CD4-positive, alpha-beta memory T cell (primary cell): ENCODE data around the gene LARP7. TPM values are rescaled to one million over a fixed set of nuclear protein-coding genes. Genes with fewer than 3 reads are reported as not detected.

Experiments used
- CTCF ChIA-PET: fragments of 350-600 bp; sonication (Branson Sonifier 250); formaldehyde crosslinking; loops from one replicate; lab custom pipeline; 2021; ENCODE audit warnings: inconsistent platforms; ENCODE audit not compliant: partially characterized antibody; lab: Charles Lee
- POLR2A ChIA-PET: fragments of 350-600 bp; sonication (Branson Sonifier 250); formaldehyde crosslinking; loops from one replicate; lab custom pipeline; 2021; ENCODE audit not compliant: partially characterized antibody; lab: Charles Lee
- DNase-seq, 5 donors: peaks; one replicate each; pipeline versions ENCODE4 v3.0.0 to v3.0.0-alpha.2; 2020 to 2022; ENCODE audit warnings: mixed read lengths in 1 of 5
- H3K27ac ChIP-seq: one replicate; pipeline ENCODE4 v1.7.0; 2013; ENCODE audit warnings: low read depth, low read length
- H3K27me3 ChIP-seq: 2 replicates; pipeline ENCODE4 v1.7.0; 2013; ENCODE audit warnings: mild to moderate bottlenecking, low read length, moderate library complexity; ENCODE audit not compliant: insufficient read depth
- H3K36me3 ChIP-seq: 2 replicates; pipeline ENCODE4 v1.7.0; 2013; ENCODE audit warnings: mild to moderate bottlenecking, low read length, moderate library complexity; ENCODE audit not compliant: insufficient read depth
- H3K4me1 ChIP-seq: 2 replicates; pipeline ENCODE4 v1.7.0; 2013; ENCODE audit warnings: mild to moderate bottlenecking, low read length, moderate library complexity; ENCODE audit not compliant: insufficient read depth
- H3K4me3 ChIP-seq, 2 donors: one replicate each; pipeline ENCODE4 v1.7.0; 2013; ENCODE audit warnings: low read length in 2 of 2, mild to moderate bottlenecking in 1 of 2
- H3K9me3 ChIP-seq, 2 donors: one replicate each; pipeline ENCODE4 v1.7.0; 2013; ENCODE audit warnings: low read length in 2 of 2, control low read depth in 1 of 2; ENCODE audit not compliant: control insufficient read depth in 1 of 2
- H3K27ac Mint-ChIP-seq, 7 donors: one replicate each; pipeline ENCODE4 v1.8.0; 2020 to 2021; ENCODE audit warnings: mixed read lengths in 7 of 7, mild to moderate bottlenecking in 6 of 7, inconsistent platforms in 3 of 7, moderate library complexity in 3 of 7
- H3K27me3 Mint-ChIP-seq, 2 donors: one replicate each; pipeline ENCODE4 v1.8.0; 2020 to 2021; ENCODE audit warnings: mixed read lengths in 2 of 2
- H3K36me3 Mint-ChIP-seq, 2 donors: one replicate each; pipeline ENCODE4 v1.8.0; 2020 to 2021; ENCODE audit warnings: mixed read lengths in 2 of 2, inconsistent platforms in 1 of 2, mild to moderate bottlenecking in 1 of 2
- H3K4me1 Mint-ChIP-seq, 4 donors: one replicate each; pipeline ENCODE4 v1.8.0; 2020 to 2021; ENCODE audit warnings: mixed read lengths in 4 of 4, mild to moderate bottlenecking in 1 of 4
- H3K4me3 Mint-ChIP-seq, 8 donors: one replicate each; pipeline ENCODE4 v1.8.0; 2020 to 2021; ENCODE audit warnings: mixed read lengths in 8 of 8, mild to moderate bottlenecking in 7 of 8, moderate library complexity in 6 of 8, inconsistent platforms in 3 of 8
- H3K9me3 Mint-ChIP-seq, 8 donors: one replicate each; pipeline ENCODE4 v1.8.0; 2020 to 2021; ENCODE audit warnings: mixed read lengths in 8 of 8, mild to moderate bottlenecking in 5 of 8, inconsistent platforms in 3 of 8, moderate library complexity in 1 of 8
- intact Hi-C: fragments of 100-400 bp; cut with micrococcal nuclease; formaldehyde crosslinking; loops from one replicate; pipeline ENCODE4 v1.15.1; 2023
- polyA plus RNA-seq, 2 donors: library from polyadenylated mRNA; unstranded; fragments of 300-500 nt; fragmentation: Illumina TruSeq; gene quantifications; one replicate each; pipeline ENCODE4 v1.2.3, GENCODE V29; 2021
- total RNA-seq, 2 experiments: library from RNA; stranded (reverse); gene quantifications; one replicate each; pipeline ENCODE4 v1.2.3, GENCODE V29; 2021

LARP7 gene
- total RNA-seq, result 10 to 100 TPM; 44.1 to 47.9 TPM
- polyA plus RNA-seq, result 10 to 100 TPM; 22.0 to 37.1 TPM

DNA sequence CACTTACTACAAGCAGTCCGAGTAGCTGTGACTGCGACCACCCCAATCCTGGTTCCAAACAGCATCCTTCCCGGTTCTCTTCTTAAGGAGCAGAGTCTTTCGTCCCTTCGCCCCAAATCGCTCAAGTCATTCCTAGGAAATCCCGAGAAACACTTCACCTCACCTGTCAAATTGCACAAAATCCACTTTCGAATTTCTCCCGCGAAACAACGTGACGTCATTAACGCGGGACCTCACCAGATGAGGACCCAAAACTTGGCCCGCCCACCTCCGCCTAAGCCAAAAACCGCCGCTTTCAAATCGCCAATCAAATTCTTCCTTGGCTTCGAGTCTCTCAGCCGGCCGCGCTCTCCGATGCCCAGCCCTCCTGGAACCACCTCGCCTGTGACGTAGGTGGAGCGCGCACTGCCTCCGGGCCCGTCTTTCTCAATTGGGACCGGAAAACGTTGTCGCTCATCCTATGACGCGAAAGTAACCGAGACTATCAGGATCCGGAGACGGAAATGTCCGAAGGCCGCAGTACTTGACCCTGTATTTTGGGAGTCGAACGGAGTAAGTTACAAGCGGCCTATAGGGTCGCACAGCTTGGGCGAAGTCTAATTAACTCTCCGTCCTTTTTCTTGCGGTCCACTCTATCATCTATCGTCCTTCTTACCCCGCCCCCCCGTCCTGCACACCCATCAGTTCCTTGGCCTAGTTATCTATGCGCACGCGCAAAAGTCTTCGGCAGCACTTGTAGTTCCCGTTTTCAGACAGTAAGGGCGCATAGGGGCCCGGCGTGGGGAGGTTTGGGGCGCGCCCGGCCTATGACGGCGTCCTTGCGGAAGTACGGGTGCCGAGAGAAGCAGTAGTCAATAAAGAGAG, at the start of gene LARP7, which contains the start of gene ZGRF1:
Gene LARP7 (plus strand): TSS at position 456 of the 864 bp plus-strand sequence. CDS start 7,527 bp downstream, outside the sequence.
Gene ZGRF1 (minus strand): TSS at position 222 of the 864 bp plus-strand sequence. CDS start 3,733 bp downstream, outside the sequence.
- H3K4me3 Mint-ChIP-seq, result peak within 1 kb of the TSS in 3 of 8 donors; percentile 2 to 39 (median 27)
- peaks cover 13 to 25% (median 22%) of the 10 kb centered on the region in 4 donors for H3K4me1 Mint-ChIP-seq
- no peaks in the 10 kb centered on the region for H3K9me3 Mint-ChIP-seq
- peaks cover 23% of the 10 kb centered on the region for H3K4me1 ChIP-seq
- H3K36me3 Mint-ChIP-seq, result peaks cover 4 to 9% of the 10 kb centered on the region in 2 donors
- peak within 1 kb of the TSS; percentile 71 to 96 for H3K4me3 ChIP-seq
- no peaks in the 10 kb centered on the region for H3K27me3 Mint-ChIP-seq
- no peaks in the 10 kb centered on the region for H3K36me3 ChIP-seq
- intact Hi-C loops, result loop anchor here (1.0 to 5.0 kb wide), 7 partner anchors 70 to 1126 kb away; partner anchors contain the start of genes AP1AR, FAM241A and TIFA
- no peaks in the 10 kb centered on the region for H3K27me3 ChIP-seq
- peak; percentile 99 for DNase-seq
- POLR2A ChIA-PET, result interaction anchor here (1.0 to 1.3 kb wide), 4 partner anchors 37 to 492 kb away, joined by 3 to 5 read pairs (median 4); partner anchors contain the start of genes FAM241A and TIFA
- no peaks in the 10 kb centered on the region for H3K9me3 ChIP-seq
- H3K27ac ChIP-seq, result peak within 1 kb of the TSS; percentile 93
- H3K27ac Mint-ChIP-seq, result peak within 1 kb of the TSS in 1 of 7 donors; percentile 53
- CTCF ChIA-PET, result interaction anchor here (0.8 to 1.6 kb wide), 3 partner anchors 9 to 128 kb away, joined by 3 to 5 read pairs (median 4); no protein-coding TSS in a partner anchor

DNA sequence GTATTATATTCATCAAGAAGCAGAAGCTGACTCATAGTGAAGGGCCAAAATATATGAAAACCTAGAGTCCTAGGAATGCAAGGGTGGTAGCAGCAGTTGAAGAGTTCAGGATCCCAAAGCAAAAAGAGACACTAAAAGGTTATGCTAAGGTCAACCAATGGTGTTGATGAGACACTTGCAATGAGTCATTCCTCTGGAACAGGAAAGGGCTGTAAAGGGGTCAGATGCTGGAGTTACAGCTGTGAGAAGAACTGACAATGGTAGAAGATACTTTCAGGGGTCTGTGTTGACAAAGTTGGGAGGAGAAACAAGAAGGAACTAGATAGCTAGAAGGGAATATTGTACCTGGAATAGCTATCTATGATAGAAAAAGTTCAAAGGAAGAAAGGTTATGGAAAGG, 47.7 kb upstream of the LARP7 start:
- H3K36me3 Mint-ChIP-seq, result peaks cover 0 to 12% of the 10 kb centered on the region in 2 donors
- peaks cover 0 to 5% (median 0%) of the 10 kb centered on the region in 8 donors for H3K9me3 Mint-ChIP-seq
- Histone ChIP-seq H3K27me3 (no peaks in the 10 kb centered on the region), H3K9me3 (no peaks in the 10 kb centered on the region), H3K27ac (no peak overlapping the region), H3K36me3 (no peaks in the 10 kb centered on the region), H3K4me1 (no peaks in the 10 kb centered on the region), H3K4me3 (no peak overlapping the region)
- no peak overlapping the region for H3K4me3 Mint-ChIP-seq
- no peak overlapping the region for H3K27ac Mint-ChIP-seq
- POLR2A ChIA-PET, result no interaction called here
- no peaks in the 10 kb centered on the region for H3K27me3 Mint-ChIP-seq
- no peak for DNase-seq
- no peaks in the 10 kb centered on the region for H3K4me1 Mint-ChIP-seq
- intact Hi-C loops, result no loop called here
- CTCF ChIA-PET, result interaction anchor here (0.6 to 1.4 kb wide), 2 partner anchors 12 to 15 kb away, joined by 3 to 5 read pairs; no protein-coding TSS in a partner anchor

DNA sequence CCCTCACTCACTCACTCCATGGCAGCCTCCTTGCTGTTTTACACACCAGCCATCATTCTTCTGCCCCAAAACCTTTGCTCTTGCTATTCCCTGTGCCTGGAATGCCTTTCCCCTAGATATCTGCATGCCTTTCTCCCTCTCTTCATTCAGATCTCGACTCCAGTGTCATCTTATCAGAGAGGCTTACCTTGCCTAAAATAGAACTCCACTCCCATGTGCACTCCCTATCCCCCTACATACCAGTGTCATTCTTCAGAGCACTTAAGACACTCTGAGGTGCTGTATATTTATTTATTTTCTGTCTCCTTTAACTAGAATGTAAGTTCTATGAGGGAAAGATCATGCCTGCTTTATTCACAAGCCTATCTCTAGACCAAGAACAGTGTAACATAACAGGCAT, 45.4 kb upstream of the LARP7 start:
- H3K4me1 Mint-ChIP-seq, result no peaks in the 10 kb centered on the region
- ChIA-PET CTCF (interaction anchor here (1.2 kb wide), 1 partner anchor 13 kb away, joined by 5 read pairs; no protein-coding TSS in a partner anchor), POLR2A (no interaction called here)
- Histone ChIP-seq H3K27ac (no peak overlapping the region), H3K4me1 (no peaks in the 10 kb centered on the region), H3K36me3 (no peaks in the 10 kb centered on the region), H3K9me3 (no peaks in the 10 kb centered on the region), H3K4me3 (no peak overlapping the region), H3K27me3 (no peaks in the 10 kb centered on the region)
- H3K27ac Mint-ChIP-seq, result no peak overlapping the region
- no peaks in the 10 kb centered on the region for H3K27me3 Mint-ChIP-seq
- DNase-seq, result no peak
- H3K36me3 Mint-ChIP-seq, result peaks cover 0 to 11% of the 10 kb centered on the region in 2 donors
- H3K4me3 Mint-ChIP-seq, result no peak overlapping the region
- H3K9me3 Mint-ChIP-seq, result peaks cover 0 to 5% (median 0%) of the 10 kb centered on the region in 8 donors
- intact Hi-C loops, result no loop called here

DNA sequence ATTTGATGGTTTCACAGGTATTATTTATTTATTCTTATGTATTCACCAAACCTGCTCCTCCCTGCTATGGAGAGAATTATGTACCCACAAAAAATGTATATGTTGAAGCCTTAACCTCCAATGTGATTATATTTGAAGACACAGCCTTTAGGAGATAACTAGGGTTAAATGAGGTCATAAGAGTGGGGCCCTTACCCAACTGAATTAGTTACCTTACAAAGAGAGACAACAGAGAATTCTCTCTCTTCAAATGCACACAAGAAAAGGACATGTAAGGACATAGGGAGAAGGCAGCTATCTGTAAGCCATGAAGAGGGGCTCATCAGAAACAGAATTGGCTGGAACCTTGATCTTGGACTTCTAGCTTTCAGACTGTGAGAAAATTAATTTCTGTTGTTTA, 44.2 kb upstream of the LARP7 start:
- peaks cover 0 to 11% of the 10 kb centered on the region in 2 donors for H3K36me3 Mint-ChIP-seq
- peaks cover 0 to 5% (median 0%) of the 10 kb centered on the region in 8 donors for H3K9me3 Mint-ChIP-seq
- ChIA-PET POLR2A (no interaction called here), CTCF (no interaction called here)
- no peaks in the 10 kb centered on the region for H3K4me1 Mint-ChIP-seq
- no peaks in the 10 kb centered on the region for H3K27me3 Mint-ChIP-seq
- H3K27me3 ChIP-seq, result no peaks in the 10 kb centered on the region
- no peak overlapping the region for H3K4me3 Mint-ChIP-seq
- DNase-seq, result no peak
- H3K9me3 ChIP-seq, result no peaks in the 10 kb centered on the region
- no peak overlapping the region for H3K27ac Mint-ChIP-seq
- H3K4me3 ChIP-seq, result no peak overlapping the region
- intact Hi-C loops, result no loop called here
- no peaks in the 10 kb centered on the region for H3K36me3 ChIP-seq
- H3K27ac ChIP-seq, result no peak overlapping the region
- no peaks in the 10 kb centered on the region for H3K4me1 ChIP-seq

DNA sequence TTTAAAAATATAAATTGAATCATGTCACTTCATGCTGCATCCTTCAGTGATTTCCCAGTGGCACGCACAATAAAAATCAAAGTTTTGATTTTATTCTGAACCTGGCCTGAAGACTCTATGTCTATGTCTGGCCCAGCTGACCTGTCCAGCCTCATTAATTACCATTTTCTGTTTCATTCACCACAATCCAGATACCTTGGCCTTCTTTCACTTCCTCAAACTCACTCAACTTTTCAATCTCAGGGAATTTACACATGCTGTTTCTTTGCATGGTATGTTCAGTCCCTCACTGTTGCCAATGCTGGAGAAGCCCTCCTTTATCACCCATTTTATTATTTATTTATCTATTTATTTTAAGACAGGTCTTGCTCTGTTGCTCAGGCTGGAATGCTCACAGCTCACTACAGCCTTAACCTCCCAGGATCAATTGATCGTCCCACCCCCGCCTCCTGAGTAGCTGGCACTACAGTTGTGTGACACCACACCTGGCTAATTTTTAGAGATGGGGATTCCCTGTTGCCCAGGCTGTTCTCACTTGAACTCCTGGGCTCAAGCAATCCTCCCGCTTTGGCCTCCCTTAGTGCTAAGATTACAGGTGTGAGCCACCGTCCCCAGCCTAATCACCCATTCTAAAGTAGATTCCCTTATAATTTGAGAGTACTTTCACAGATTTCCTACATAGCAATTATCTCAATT, 43.4 kb upstream of the LARP7 start:
- Histone ChIP-seq H3K4me1 (no peaks in the 10 kb centered on the region), H3K27me3 (no peaks in the 10 kb centered on the region), H3K4me3 (no peak overlapping the region), H3K9me3 (no peaks in the 10 kb centered on the region), H3K27ac (no peak overlapping the region), H3K36me3 (no peaks in the 10 kb centered on the region)
- intact Hi-C loops, result no loop called here
- Mint-ChIP-seq H3K4me3 (no peak overlapping the region), H3K27ac (no peak overlapping the region), H3K27me3 (no peaks in the 10 kb centered on the region), H3K9me3 (peaks cover 0 to 5% (median 0%) of the 10 kb centered on the region in 8 donors), H3K4me1 (no peaks in the 10 kb centered on the region), H3K36me3 (peaks cover 0 to 11% of the 10 kb centered on the region in 2 donors)
- ChIA-PET CTCF (interaction anchor here (1.2 kb wide), 1 partner anchor 11 kb away, joined by 4 read pairs; no protein-coding TSS in a partner anchor), POLR2A (no interaction called here)
- no peak for DNase-seq

DNA sequence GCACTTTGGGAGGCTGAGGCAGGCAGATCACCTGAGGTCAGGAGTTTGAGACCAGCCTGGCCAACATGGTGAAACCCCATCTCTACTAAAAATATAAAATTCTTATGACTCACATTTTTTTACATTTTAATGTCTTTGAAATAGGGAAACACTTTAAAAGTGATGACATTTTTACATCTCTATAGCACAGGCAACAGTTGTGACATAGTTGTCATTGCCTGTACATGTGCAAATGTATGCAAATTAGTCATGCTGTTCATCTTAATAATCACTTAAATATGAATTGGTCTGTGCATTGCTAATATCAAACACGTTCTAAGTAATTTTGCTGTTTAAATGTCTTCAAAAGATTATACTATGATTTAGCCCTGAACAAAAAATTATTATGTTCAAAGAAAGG, 42.0 kb upstream of the LARP7 start:
- H3K4me1 Mint-ChIP-seq, result no peaks in the 10 kb centered on the region
- intact Hi-C loops, result no loop called here
- ChIA-PET POLR2A (no interaction called here), CTCF (no interaction called here)
- Histone ChIP-seq H3K4me3 (no peak overlapping the region), H3K36me3 (no peaks in the 10 kb centered on the region), H3K27me3 (no peaks in the 10 kb centered on the region), H3K4me1 (no peaks in the 10 kb centered on the region), H3K9me3 (no peaks in the 10 kb centered on the region), H3K27ac (no peak overlapping the region)
- peaks cover 0 to 5% (median 0%) of the 10 kb centered on the region in 8 donors for H3K9me3 Mint-ChIP-seq
- no peak for DNase-seq
- H3K27me3 Mint-ChIP-seq, result no peaks in the 10 kb centered on the region
- H3K4me3 Mint-ChIP-seq, result no peak overlapping the region
- H3K36me3 Mint-ChIP-seq, result peaks cover 0 to 11% of the 10 kb centered on the region in 2 donors
- no peak overlapping the region for H3K27ac Mint-ChIP-seq
